HS-27A (cell line): ENCODE results near the gene SPACA6.

Experiments used
- DNase-seq: peaks from one replicate; pipeline ENCODE4 v3.0.0-alpha.2; 2012; ENCODE audit warnings: low read depth, missing footprints

Gene SPACA6

DNA sequence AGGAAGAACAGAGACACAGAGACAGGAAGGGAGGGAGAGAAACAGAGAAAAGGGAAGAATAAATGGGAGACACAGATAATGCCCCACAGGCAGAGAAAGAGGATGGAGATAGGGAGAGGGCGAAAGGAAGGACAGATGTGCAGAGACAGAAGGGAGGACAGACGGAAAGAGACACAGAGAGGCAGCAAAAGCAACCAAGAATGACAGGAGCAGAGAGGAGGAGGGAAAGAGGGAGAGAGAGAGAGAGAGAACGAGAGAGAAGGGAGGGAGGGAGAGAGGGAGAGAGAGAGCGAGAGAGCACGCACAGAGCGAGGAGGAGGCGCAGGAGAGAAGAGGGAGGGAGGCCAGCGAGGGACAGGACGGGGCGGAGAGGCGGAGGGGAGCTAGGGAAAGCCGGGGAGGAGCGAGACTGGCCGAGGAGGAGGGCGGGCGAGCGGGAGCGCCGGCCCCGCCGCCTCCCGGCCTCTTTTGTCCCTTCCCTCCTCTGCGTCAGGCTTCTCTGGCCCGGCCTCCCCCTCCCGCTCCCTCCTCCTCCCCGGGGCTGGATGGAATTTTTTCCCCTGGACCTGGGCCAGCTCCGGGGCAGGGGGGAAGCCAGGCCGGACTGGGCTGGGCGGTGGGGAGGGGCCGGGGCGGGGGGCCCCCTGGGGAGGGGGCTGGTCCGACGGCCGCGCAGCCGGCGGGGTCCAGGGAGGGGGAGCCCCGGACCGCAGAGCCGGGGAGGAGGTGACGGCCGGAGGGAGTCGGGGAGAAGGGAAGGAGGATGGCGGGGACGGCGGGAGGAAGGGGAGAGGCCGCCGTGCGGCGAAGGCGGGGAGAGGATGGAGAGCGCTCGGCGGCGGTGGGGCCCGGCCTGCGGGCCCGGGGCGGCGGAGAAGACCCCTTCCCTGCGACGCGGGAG lies 4.2 kb upstream of the SPACA6 start:
- DNase-seq: peak; percentile 77

DNA sequence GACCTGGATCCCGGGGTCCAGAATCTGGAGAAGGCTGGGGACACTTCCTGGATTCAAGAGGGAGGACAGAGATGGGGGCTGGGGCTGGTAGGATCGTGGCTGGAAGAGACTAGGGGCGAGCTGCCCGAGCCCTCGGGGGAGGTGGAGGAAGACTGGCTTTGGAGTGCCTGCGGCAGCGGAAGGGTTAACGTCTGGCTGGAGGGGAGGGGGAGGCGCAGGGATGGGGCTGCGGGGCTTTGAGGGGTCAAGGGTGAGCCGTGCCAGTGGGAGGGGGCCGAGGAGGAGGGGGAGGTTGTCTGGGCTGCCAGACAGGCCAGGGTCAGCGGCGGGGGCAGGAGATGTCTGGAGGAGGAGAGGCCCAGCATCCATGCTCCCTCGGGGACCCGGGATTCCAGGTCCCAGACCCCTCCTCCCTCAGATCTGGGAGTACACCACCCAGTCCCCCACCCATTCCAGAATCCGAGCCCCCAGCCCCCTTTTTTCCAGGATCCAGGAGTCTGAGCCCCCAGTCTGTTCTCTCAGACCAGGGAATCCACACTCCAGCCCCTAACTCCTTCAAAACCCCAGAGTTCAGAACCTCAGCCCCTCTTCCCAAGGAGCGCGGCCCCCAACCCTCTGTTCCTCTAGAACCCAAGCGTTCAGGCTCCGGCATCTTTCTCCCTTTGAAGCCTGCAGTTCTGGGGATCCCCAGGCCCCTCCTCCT lies 3.2 kb upstream of the SPACA6 start:
- no peak for DNase-seq

DNA sequence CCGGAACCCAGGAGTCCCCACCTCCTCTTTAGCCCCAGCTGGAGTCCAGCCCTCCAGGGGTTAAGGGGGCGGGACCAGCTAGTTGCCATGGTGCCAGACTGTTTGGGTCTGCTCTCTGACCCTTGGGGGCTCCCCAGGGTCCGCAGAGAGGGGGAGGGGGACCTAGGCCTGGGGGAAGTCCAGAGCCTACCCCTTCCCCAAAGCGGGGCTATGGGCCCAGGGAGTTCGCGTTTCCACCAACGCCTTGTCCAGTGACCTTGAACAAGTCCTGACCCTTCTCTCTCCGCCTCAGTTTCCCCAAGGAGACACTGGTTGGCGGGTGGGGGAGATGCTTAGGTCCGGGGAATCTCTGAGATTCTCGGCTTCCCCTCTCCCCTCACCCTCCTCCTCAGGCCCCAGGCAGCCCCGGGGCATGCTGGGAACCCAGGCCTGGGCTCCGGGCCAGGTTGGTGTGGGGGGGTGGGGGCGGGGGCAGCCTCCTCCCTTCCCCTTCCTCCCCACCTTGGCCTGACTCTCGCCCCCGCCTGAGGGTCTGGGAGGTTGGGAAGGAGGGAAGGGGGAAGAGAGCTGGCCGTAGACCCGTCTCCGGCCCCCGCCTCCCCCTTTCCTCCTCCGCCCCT lies 2.6 kb upstream of the SPACA6 start:
- peak; percentile 42 for DNase-seq

DNA sequence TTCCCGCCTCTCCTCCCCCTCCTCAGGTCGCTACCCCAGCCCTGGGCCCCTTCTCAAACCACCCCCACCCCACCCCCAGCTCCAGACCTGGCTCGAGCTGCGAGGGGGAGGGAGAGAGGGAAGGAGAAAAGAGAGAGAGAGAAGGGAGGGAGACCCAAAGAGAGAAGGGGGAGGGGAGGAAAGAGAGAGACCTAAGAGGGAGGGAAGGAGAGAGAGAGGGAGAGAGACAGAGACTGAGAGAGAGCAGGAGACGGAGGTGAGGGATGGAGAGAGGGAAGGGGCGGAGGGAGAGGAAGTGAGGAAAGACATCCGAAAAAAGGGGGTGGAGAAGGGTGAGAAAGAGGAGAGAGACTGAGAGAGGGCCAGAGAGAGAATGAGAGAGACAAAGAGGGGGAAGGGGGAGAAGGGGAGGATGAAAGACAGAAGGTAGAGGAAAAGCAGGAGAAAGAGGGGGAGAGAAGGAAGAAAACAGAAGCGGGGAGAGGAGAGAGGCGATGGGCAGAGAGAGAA lies 2.0 kb upstream of the SPACA6 start:
- no peak for DNase-seq

DNA sequence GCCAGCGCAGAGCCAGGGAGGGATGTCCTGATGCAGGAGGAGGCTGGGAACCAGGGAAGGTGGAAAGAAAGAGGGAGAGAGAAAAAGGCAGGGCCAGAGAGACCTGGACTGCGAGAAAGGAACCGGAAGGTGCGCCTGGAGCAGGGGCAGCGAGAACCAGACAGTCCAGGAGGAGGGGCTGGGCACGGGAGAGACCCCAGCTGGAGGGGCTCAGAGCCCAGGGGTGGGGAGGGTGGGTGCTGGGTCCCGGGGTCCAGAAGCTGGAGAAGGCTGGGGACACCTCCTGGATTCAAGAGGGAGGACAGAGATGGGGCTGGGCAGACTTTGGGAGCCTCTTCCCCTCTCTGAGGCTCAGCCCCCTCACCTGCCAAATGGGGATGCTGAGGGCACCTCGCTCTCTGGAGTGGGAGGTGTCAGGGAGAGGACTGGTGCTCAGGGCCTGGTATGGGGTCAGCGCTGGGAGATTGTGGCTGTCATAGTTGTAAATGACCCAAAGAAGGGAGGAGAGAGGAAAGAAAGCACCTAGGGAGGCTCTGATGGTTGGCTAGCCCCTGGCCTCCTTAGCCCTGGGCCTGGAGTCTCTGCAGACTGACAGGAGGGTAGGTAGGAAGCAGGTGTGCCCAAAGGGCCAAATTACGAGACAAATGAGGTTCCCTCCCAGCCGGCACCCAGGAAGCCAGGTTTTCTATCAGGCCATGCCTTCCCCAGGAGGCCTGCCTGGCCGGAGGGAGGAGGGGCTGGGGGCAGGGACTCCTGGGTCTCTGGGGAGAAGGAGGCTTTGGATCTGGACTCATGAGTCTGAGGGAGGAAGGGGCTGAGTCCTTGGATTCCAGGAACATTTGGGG lies 1.3 kb upstream of the SPACA6 start:
- no peak for DNase-seq

DNA sequence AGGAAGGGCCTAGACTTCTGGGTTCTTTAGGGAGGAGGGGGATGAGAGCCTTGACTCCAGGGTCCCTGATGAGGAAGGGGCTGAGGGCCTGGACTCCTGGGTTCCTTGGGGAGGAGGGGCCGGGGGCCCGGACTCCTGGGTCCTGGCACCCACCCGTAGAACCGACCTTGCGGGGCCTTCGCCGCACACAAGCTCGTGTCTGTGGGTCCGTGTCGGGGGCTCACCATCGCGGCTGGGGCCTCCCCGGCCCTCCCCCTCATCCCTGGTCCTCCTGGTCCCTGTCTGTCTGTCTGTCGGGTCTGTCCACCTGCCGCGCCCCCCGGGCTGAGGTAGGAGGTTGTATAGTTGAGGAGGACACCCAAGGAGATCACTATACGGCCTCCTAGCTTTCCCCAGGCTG lies 662 bp upstream of the SPACA6 start:
- no peak for DNase-seq

DNA sequence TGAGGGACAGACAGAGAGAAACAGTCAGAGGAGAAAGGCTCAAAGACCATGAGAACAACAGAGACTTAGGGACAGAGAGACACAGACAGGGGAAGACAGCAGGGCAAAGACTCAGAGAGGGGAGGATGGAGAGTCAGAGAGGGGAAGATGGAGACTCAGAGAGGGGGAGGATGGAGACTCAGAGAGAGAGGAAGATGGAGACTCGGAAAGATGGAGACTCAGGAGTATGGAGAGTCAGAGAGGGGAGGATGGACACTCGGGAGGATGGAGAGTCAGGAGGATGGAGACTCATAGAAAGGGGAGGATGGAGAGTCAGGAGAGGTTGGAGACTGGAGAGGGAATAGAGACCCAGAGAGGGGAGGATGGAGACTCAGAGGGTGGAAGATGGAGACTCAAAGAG lies 689 bp downstream of the SPACA6 start:
- no peak for DNase-seq

DNA sequence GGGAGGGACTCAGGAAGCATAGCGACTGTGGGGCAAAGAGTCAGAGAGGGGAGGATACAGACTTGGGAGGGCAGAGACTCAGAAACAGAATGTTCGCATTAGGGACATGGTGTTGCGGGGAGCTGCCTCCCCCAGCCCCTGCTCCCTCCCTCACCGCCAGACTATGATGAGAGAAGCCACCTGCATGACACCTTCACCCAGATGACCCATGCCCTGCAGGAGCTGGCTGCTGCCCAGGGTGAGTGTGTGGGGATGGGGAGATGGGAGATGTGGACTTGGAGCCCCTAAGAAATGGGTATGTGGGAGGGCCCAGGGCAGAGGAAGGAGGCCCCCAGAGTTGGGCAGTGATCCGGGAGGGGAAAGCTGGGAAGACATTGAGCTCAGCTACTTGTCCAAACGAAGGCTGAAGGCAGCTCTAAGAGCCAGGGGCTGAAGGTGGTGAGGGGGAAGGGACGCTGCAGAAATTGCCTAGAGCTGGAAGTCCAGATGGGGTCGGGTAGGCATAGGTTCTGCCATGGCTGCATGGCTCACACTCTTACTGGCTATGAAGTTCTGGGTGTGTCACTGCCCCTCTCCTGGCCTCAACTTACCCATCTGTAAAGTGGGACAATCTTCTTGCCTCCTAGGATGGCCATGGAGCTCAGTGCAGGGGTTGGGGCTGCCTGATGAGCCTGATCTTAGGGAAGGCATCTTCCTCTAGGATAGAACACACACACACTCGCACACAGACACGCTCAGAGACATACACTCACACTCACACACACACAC lies 1.4 kb downstream of the SPACA6 start:
- DNase-seq: no peak

DNA sequence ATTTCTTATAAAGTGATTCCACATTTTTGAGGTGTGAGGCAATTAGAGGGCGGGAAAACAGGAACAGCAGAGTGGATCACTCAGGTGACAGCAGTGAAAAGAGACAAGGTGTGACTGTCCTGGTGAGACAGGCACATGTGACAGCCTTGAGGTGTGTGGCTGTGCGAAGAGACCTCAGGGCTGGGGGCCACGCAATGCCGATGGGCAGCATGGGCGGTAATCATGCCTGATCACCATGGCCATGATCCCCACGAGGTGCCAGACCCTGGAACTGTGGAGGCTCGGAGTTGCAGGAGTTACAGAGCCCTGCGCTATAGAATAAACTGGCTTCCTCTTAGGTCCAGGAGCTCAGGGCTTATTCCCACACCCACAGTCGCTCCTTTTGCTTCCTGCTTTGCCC lies 2.0 kb downstream of the SPACA6 start:
- no peak for DNase-seq

DNA sequence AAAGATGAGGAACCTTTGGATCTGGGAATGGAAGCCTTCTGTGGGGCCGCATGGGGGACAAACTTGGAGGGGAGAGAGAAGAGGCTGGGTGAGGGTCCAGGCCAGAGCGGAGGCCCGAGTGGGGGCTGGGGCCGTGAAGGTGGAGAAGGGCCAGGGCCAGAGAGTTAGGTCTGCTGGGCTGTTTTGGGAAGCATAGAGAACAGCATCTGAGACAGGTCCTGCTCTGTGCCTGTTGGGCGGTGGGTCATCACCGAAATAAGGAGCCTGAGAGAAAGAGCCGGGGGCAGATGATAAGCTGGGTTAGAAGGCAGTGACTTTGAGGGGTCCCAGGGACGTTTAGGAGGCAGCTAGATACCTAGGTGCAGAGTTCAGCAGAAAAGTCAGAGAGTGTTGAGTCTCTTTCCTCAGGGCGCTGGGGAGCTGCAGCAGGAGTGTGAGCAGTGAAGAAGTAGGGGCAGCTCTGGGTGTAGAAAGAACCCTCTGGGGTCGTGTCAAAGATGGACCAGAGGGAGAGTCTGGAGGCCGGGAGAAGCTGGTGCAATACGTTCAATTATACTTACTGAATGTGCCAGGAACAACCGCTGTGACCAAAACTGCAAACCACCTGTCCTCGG lies 2.7 kb downstream of the SPACA6 start:
- no peak for DNase-seq

DNA sequence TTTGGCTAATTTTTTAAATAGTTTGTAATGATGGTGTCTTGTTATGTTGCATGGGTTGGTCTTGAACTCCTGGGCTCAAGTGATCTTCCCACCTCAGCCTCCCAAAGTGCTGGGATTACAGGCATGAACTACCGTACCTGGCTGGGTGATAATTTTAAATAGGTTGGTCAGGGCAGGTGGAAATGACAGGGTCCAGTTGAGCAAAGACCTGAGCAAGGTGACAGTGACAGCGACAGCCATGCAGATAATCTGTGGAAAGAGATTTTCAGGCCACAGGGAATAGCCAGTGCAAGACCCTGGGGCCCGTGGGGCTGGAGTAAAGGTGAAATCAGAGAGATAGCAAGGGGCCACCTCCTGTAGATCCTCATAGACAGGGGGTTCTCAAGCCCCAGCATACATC lies 3.5 kb downstream of the SPACA6 start:
- DNase-seq: no peak

DNA sequence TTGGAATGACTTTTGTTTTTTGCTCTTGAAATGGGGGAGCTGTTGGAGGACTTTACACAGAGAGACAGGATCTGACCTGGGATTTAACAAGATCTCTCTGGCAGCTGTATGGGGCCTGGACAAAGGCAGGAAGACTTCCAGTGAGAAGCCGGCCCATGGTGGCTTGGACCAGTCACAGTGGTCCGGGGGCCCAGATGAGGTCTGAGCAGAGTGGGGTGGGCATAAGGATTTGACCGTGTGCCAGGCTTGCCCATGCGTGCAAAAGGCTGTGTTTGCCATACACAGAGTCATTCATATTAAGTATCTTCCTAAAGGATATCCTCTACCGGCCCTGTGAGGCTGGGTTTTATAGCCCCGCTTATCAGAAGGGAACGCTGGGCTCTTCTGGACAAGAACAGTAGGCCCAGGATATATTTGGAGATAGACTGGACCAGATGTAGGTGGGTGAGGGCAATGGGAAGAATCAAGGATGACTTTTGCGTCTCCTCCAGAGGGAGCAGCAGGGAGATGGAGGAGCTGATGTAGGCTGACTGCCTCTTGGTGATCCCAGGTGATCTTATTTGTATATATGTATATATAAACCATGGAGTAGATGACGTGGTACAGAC lies 4.1 kb downstream of the SPACA6 start:
- no peak for DNase-seq

DNA sequence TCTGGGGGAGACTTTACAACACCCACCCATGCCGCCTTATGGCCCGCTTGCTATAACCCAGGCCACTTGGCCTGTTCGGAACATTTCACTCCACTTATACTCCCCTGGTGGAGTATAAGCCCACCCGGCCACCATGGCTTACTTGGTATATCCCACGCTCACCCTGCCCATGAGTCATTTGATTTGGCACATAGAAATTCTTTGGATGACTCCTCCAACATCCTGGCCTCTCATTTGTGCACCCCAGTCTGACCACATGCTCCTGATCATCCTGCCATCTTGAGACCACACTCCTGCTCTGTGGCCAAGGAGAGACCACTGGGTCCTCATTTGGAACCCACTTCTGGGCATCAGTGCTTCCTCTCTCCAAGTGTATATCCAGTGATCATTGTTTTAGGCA lies 5.2 kb downstream of the SPACA6 start:
- DNase-seq: no peak

DNA sequence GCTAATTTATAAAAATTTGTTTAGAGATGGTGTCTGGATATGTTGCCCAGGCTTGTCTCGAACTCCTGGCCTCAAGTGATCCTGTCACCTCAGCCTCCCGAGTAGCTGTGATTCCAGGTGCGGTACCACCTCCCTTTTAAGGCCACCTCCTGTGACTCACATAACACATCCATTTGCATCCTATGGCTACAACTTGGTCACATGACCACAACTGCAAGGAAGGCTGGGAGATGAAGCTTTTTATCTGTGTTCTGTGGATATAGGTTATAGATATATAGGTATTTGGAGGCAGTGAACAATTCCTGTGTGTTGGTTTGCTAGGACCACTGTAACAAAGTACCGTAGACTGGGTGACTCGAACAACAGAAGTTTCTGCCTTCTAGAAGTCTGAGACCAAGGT lies 6.0 kb downstream of the SPACA6 start:
- DNase-seq: no peak

DNA sequence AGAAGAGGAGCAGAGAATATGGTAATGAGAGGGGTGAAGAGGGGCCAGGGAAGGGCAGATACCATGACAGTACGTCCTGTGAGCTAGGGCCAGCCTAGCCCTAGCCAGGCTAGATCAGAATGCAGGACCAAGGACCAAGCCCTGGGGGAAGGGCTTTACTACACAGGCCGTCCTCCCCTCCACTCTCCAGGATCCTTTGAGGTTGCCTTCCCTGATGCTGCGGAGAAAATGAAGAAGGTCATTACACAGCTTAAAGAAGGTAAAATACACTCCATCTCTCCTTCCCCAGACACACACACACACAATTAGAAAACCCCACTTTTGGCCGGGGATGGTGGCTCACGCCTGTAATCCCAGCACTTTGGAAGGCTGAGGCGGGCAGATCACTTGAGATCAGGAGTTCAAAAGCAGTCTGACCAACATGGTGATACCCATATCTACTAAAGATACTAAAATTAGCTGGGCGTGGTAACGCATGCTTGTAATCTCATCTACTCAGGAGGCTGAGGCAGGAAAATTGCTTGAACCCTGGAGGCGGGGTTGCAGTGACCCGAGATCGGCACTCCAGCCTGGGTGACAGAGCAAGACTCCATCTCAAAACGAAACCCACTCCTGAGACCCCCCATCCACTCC lies 8.5 kb downstream of the SPACA6 start:
- no peak for DNase-seq

DNA sequence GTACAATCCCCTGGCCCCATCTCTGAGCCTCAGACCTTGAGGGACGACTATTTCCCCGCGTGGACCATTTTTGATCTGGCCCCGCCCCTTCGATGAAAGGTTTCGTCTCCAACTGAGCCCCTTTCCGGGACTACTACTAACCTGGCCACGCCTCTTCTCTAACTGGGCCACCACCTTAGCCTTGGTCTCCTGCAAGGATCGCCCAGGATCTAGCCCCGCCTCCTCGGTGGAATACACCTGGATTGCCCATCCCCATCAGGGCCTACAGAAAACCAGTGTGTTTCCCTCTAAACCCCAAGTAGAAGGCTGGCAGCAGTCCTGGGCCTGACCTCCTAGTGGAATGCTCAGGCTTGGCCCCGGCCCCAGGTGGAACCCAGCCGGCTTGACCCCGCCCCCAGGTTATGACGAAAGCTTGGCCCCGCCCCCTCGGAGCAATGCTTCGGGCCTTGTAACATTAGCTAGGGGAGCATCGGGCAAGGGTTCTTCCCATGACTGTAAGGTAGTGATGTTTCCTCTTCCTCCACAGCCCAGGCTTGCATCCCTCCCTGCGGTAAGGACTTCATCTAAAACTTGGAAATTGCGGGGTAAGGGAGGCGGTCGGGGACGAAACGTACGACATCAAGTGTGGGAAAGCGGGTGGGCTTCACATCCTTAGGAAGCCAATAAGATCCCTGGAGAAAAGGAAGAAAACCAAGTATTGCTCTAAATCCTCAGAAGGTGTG lies 9.1 kb downstream of the SPACA6 start:
- no peak for DNase-seq

DNA sequence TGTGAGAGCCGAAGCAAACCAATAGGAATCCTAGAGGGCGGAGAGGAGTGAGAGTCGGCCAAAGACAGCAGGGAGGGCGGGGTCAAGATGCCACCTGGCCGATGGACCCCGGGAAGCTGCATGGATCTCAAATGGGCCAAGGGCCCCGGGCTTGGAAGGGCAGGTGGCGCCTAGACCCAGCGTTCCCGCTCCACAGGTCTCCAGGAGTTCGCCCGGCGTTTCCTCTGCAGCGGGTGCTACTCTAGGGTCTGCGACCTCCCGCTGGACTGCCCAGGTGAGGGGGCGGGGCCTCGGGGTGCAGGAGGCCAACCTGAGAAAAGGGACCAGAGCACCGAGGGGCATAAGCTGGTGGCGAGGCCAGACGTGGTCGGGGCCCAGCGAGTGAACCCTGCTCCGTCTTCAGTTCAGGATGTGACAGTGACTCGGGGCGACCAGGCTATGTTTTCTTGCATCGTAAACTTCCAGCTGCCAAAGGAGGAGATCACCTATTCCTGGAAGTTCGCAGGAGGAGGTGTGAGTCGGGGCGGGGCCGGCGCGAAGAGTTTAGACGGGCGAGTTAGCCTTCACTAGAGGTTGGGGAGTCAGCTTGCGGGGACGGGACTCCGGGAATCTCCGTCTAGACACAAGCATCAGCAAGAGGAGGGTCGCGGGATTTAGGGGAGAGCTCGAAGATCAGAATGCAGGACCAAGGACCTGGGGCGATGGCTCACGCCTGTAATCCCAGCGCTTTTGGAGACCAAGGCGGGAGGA lies 9.9 kb downstream of the SPACA6 start:
- no peak for DNase-seq
